Activated CD4-positive, alpha-beta T cell treated with anti-CD3 and anti-CD28 coated beads, Interleukin-2, Interleukin-4, amounts not matched to agents 100 ng/mL and 50 ng/mL, durations not matched to agents 16 hours and 8 hours (primary cell): ENCODE results near the gene RTN3.
"Not testable (repeated sequence)": the region's sequence is repeated elsewhere in the genome, so short reads cannot be mapped to it uniquely, and the experiment has no call there.

Experiments
- DNase-seq: peaks from one replicate; pipeline ENCODE4 v3.0.0-alpha.2; 2020; ENCODE audit warnings: low spot score

Gene RTN3

DNA sequence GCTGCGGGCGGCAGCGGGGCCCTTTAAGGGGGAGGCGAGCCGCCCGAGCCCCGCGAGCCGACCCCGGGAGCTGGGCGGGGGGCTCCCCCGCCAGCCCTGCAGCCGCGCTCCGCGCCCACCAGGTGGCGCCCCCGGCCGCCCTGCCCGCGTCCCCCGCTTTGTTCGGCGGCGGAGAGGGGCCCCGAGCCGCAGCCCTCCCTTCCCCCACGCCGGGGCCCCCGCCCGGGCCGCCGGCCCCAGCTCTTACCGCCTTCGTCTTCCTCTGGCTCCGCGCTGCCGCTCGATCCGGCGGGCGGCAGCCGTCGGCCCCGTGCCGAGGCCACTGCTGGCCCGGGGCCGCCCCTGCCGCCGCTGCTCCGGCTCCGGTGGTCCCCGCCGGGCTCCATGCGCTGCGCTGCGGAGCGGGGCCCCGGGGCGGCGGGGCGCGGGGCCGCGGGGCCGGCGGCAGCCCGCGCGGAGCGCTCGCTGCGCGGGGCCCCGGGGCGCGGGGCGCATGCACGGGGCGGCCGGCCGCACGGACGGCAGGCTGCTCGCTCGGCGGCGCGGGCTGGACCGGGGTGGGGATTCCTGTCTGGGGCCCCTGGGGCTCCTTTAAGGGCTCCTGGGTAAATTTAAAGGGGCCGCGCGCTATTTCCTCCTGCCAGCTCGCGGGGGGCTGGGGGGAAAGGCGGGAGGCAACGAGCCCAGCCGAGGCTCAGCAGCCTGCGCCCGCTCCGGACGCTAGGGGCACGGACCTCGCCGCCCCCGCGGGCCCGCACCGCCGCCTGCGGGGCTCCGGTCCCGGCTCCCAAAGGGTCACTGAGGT is 87.1 kb downstream of the RTN3 start, which contains the start of gene ZFTA:
Gene ZFTA (minus strand): TSS at position 539 of the 805 bp plus-strand sequence. CDS start 153 bp downstream, at position 386.
- peak; percentile 33 for DNase-seq

DNA sequence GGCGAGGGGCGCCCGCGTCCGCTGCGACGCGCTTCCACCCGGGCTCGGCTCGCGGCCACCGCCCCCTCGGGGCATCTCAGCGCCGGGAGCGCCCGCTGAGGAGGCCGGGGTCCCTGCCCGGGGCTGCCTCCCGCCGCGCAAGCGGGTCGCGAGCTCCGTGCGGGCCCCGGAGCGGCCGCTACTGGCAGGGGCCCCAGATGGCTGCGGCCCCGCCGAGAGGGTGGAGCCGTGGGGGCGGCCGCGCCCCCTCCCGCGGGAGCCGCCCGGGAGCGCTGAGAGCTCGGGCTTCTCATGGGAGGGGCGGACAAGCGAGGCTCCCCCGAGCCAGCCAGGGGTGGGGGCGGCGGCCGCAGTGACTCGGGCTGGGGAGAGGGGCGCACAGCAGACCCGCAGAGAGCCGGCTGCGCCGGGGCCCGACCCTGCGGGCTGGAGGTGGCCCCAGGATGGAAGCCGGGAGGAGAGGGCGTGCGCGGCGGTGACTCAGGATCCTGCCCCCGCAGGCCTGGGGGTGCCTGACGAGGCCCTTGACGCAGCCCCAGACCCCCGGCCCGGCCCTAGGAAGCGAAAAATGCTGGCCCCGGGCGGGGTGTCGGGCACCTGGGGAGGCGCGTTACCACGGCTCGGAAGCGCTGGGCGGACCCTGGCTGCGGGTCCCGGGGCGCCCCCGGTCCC is 87.9 kb downstream of the RTN3 start:
- no peak for DNase-seq

- DNase-seq, result no peak
These were observed 88.6 kb downstream of the RTN3 start for GRCh38 chr11:63769714-63770455.

DNA sequence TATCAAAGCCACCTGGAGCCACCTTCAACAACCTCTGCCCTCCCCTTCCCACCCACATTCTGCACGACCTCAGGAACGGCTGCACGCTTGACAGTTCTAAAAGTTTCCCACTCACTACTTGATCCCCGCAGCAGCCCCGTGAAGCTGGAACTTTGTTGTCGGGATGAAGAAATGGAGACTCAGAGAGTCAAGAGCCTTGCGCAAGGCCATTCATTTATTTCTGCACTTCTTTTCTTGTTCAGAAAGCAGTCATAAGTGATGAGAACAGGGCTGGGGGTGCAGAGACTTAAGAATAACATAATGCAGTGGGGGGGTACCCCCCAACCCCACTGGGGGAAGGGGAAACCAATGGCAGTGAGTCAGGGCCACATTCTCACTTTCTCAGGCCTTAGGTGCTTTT is 89.5 kb downstream of the RTN3 start:
- DNase-seq, result no peak

- DNase-seq, result not testable (repeated sequence)
These were observed 90.5 kb downstream of the RTN3 start for GRCh38 chr11:63771741-63772318.

- DNase-seq, result no peak
These were observed 93.9 kb downstream of the RTN3 start for GRCh38 chr11:63775191-63775590.

DNA sequence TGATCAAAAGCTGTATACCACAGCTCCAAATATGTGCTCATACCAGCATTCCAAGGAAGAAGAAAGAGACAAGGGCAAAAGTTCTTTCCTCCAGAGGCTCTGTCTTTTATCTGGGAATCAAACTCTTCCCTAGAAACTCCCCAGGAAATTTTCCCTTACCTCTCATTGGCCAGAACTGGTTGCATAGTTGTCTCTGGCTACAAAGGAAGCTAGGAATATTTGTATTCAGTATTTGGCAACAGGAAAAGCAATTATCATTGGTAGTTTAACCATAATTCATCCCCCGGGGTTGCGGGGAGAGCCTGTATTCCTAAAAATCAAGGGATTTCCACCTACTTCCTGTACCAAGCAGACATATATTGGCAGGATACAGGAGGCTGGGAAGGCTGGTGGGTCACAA is 97.7 kb downstream of the RTN3 start:
- DNase-seq, result no peak

DNA sequence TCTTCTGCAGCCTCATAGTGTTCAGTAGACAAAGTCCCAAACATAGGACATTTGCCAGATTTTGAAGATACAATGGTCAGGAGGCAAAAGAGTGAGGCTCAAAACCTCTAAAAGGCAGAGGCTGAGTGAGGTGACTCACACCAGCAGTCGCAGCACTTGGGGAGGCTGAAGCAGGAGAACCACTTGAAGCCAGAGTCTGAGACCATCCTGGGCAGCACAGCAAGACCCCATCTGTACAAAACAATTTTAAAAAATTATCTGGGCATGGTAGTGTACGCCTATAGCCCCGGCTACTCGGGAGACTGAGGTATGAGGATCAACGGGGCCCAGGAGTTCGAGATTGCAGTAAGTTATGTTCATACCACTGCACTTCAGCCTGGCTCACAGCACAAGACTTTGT is 101.4 kb downstream of the RTN3 start:
- no peak for DNase-seq

- DNase-seq, result no peak
These were observed 102.8 kb downstream of the RTN3 start for GRCh38 chr11:63783925-63784592.

DNA sequence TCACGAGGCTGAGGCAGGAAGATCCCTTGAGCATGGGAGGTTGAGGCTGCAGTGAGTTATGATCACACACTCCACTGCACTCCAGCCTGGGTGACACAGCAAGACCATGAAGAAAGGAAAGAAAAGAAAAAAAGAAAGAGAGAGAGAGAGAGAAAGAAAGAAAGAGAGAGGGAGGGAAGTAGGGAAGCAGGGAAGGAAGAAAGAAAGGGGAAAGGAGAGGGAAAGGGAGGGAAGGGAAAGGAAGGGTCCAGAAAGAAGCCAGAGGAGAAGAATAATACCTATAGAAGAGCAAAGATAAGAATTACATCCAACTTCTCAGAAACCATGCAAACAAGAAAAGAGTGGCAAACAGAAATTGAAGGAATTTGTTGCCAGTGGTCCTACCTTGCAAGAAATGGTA is 104.5 kb downstream of the RTN3 start:
- DNase-seq, result no peak

- no peak for DNase-seq
These were observed 110.3 kb downstream of the RTN3 start for GRCh38 chr11:63791495-63792167.

DNA sequence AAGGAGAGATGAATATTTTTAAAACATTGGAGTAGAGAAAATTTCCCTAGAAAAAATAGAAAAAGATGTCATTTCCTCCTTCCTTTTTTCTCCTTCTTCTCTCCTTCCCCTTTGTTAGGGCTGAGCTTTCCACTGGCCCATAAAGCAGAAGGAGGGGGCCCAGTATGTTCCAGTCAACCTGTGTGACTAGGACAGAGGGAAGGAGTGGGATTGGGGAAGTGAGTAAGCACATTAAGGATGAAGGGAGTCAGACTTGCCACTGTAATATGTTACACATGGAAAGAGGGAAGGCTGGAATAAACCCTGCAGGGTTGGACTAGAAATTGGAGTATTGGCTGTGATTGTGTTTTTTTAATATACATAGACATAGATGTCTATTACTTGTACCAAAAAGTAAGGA is 111.9 kb downstream of the RTN3 start:
- no peak for DNase-seq

DNA sequence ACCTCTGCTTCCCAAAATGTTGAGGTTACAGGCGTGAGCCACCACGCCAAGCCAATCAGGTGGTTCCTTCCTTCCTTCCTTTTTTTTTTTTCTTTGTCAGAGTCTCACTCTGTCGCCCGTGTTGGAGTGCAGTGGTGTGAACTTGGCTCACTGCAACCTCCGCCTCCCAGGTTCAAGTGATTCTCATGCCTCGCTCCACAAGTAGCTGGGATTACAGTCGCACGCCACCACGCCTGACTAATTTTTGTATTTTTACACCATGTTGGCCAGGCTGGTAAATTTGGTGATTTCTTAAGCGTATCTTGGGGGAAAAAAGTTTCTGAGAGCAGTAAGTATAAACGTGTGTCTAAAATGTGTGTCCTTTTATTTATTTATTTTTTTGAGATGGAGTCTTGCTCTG is 113.8 kb downstream of the RTN3 start:
- DNase-seq, result no peak

DNA sequence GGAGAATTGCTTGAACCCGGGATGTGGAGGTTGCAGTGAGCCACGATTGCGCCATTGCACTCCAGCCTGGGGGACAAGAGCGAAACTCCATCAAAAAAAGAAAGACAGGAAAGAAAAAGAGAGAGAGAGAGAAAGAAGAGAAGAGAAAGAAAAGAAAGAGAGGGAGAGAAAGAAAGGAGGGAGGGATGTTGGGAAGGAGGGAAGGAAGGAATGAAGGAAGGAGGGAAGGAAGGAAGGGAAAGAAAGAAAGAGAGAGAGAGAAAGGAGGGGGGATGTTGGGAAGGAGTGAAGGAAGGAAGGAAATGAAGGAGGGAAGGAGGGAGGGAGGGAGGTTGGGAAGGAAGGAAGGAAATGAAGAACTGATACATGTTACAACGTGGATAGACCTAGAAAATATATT is 119.6 kb downstream of the RTN3 start:
- DNase-seq, result no peak

- no peak for DNase-seq
These were observed 121.5 kb downstream of the RTN3 start for GRCh38 chr11:63802637-63803414.

DNA sequence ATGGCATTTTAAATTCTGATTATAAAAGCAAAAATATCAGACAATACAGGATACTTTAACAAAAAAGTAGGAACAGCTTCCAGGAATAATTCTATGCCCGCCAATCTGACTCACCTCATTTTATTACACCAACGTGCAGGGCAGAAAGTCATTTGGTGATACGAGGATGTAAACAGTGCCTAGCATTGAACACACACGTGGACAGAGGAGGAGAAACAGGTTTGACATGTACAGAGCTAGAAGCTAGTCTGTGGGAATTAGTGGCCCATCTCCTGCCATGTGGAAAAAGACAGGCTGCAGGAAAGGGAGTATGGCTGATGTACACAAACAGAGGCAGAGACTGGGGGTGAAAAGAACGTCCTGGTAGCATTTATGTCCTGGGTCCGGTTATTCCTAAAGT is 123.0 kb downstream of the RTN3 start:
- DNase-seq, result no peak

- DNase-seq, result no peak
These were observed 124.6 kb downstream of the RTN3 start for GRCh38 chr11:63805844-63806415.
